WTC11 (cell line): Measurements from ENCODE around the gene ACSF3. TPM values are rescaled to one million over a fixed set of nuclear protein-coding genes. Genes with fewer than 3 reads are reported as not detected.

Experiments
- ATAC-seq: fragments of 200-7000 bp; cut with Tn5 transposase; 2 replicates; pipeline ENCODE4 v1.10.0; 2021; ENCODE audit warnings: mild to moderate bottlenecking, moderate library complexity
- CTCF ChIA-PET: fragments of 300-600 bp; sonication (Branson Sonifier 250); formaldehyde crosslinking; loops from one replicate; lab custom pipeline; 2021; ENCODE audit warnings: antibody characterized with exemption; lab: Charles Lee
- POLR2A ChIA-PET: fragments of 350-600 bp; sonication (Branson Sonifier 250); formaldehyde crosslinking; loops from one replicate; lab custom pipeline; 2021; ENCODE audit warnings: antibody characterized with exemption; lab: Charles Lee
- DNase-seq: peaks from one replicate; pipeline ENCODE4 v3.0.0; 2021; ENCODE audit warnings: low spot score
- H3K27ac Mint-ChIP-seq: 2 replicates; pipeline ENCODE4 v1.8.0; 2021; ENCODE audit warnings: mixed read lengths
- H3K27me3 Mint-ChIP-seq: 2 replicates; pipeline ENCODE4 v1.8.0; 2021; ENCODE audit warnings: low read depth, mild to moderate bottlenecking, moderate library complexity, mixed read lengths
- H3K36me3 Mint-ChIP-seq: 2 replicates; pipeline ENCODE4 v1.8.0; 2021; ENCODE audit warnings: mixed read lengths
- H3K4me1 Mint-ChIP-seq: 2 replicates; pipeline ENCODE4 v1.8.0; 2022; ENCODE audit warnings: mixed read lengths
- H3K4me3 Mint-ChIP-seq: 2 replicates; pipeline ENCODE4 v1.8.0; 2021; ENCODE audit warnings: mild to moderate bottlenecking, moderate library complexity, mixed read lengths
- H3K9me3 Mint-ChIP-seq: 2 replicates; pipeline ENCODE4 v1.8.0; 2021; ENCODE audit warnings: mixed read lengths
- ATF1 ChIP-seq: sonication (generic); formaldehyde crosslinking; IDR thresholded peaks from 2 replicates; pipeline ENCODE4 v1.8.1; 2023; ENCODE audit warnings: mild to moderate bottlenecking, moderate library complexity, missing genetic modification reagents
- ELF4 ChIP-seq: sonication (generic); formaldehyde crosslinking; IDR thresholded peaks from 2 replicates; pipeline ENCODE4 v1.8.1; 2022; ENCODE audit warnings: low read depth, mild to moderate bottlenecking, moderate library complexity, missing genetic modification reagents
- ETV6 ChIP-seq: sonication (generic); formaldehyde crosslinking; IDR thresholded peaks from 2 replicates; pipeline ENCODE4 v1.8.1; 2022; ENCODE audit warnings: mild to moderate bottlenecking, missing genetic modification reagents
- GTF2I ChIP-seq: fragments of 250-450 bp; sonication (Bioruptor Pico); conservative IDR thresholded peaks from 2 replicates; pipeline ENCODE4 v1.4.0; 2021; ENCODE audit warnings: mild to moderate bottlenecking
- MAX ChIP-seq: sonication (generic); formaldehyde crosslinking; IDR thresholded peaks from 2 replicates; pipeline ENCODE4 v1.8.0; 2022; ENCODE audit warnings: mild to moderate bottlenecking, missing genetic modification reagents
- MXD4 ChIP-seq: fragments of 250-450 bp; sonication (Bioruptor Pico); IDR thresholded peaks from 2 replicates; pipeline ENCODE4 v1.8.0; 2021; ENCODE audit warnings: mild to moderate bottlenecking, moderate library complexity, borderline replicate concordance
- PREB ChIP-seq: sonication (generic); formaldehyde crosslinking; IDR thresholded peaks from 2 replicates; pipeline ENCODE4 v1.8.1; 2022; ENCODE audit warnings: mild to moderate bottlenecking, missing genetic modification reagents, moderate library complexity, borderline replicate concordance
- ZNF121 ChIP-seq: sonication (generic); formaldehyde crosslinking; IDR thresholded peaks from 2 replicates; pipeline ENCODE4 v1.8.0; 2023; ENCODE audit warnings: missing genetic modification reagents
- ZNF138 ChIP-seq: sonication (generic); formaldehyde crosslinking; conservative IDR thresholded peaks from 2 replicates; pipeline ENCODE4 v1.8.1; 2022; ENCODE audit warnings: mild to moderate bottlenecking, moderate library complexity, missing genetic modification reagents
- total RNA-seq: library from RNA; stranded (reverse); gene quantifications from 3 replicates; pipeline ENCODE4 v1.2.3, GENCODE V29; 2021
- TF ChIP-seq, protein P1 (sequence below): sonication (generic); formaldehyde crosslinking; IDR thresholded peaks from 2 replicates; pipeline ENCODE4 v1.8.1; 2022; ENCODE audit warnings: mild to moderate bottlenecking, moderate library complexity, missing genetic modification reagents
- TF ChIP-seq, protein P2 (sequence below): sonication (generic); formaldehyde crosslinking; conservative IDR thresholded peaks from 2 replicates; pipeline ENCODE4 v1.8.1; 2022; ENCODE audit warnings: mild to moderate bottlenecking, missing genetic modification reagents
- TF ChIP-seq, protein P3 (sequence below): sonication (generic); formaldehyde crosslinking; IDR thresholded peaks from 2 replicates; pipeline ENCODE4 v1.8.0; 2022; ENCODE audit warnings: missing genetic modification reagents

Gene ACSF3
- total RNA-seq, 1 experiment from 2014 or later, result 22.9 TPM

- Mint-ChIP-seq H3K36me3 (no peaks in the 10 kb centered on the region), H3K9me3 (peaks cover 10% of the 10 kb centered on the region), H3K4me1 (0 out of 2 replicates have a peak, but pooled peaks cover 3% of the 10 kb centered on the region), H3K4me3 (no peak overlapping the region), H3K27me3 (no peaks in the 10 kb centered on the region), H3K27ac (no peak overlapping the region)
- no peak for ATAC-seq
- DNase-seq, result no peak
- ChIA-PET CTCF (no interaction called here), POLR2A (no interaction called here)
- no peak for TF ChIP-seq MXD4
- no peak for TF ChIP-seq ELF4 (CRISPR knock-in tag)
- no peak for TF ChIP-seq PREB
- TF ChIP-seq, protein P1, sequence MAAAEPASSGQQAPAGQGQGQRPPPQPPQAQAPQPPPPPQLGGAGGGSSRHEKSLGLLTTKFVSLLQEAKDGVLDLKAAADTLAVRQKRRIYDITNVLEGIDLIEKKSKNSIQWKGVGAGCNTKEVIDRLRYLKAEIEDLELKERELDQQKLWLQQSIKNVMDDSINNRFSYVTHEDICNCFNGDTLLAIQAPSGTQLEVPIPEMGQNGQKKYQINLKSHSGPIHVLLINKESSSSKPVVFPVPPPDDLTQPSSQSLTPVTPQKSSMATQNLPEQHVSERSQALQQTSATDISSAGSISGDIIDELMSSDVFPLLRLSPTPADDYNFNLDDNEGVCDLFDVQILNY (CRISPR knock-in tag), result no peak
- no peak for TF ChIP-seq ETV6
- no peak for TF ChIP-seq GTF2I
- TF ChIP-seq MAX (CRISPR knock-in tag), result no peak
- TF ChIP-seq, protein P2, sequence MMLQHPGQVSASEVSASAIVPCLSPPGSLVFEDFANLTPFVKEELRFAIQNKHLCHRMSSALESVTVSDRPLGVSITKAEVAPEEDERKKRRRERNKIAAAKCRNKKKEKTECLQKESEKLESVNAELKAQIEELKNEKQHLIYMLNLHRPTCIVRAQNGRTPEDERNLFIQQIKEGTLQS (CRISPR knock-in tag), result no peak
- TF ChIP-seq ZNF138 (CRISPR knock-in tag), result no peak
Observed at GRCh38 chr16:89046491-89046890, 47.2 kb upstream of the ACSF3 start.

GRCh38 chr16:89047331-89048089, 46.1 kb upstream of the ACSF3 start:
- CTCF ChIA-PET, result interaction anchor here (1.6 kb wide), 1 partner anchor 10 kb away, joined by 3 read pairs; no protein-coding TSS in a partner anchor
- POLR2A ChIA-PET, result interaction anchor here (1.4 kb wide), 1 partner anchor 60 kb away, joined by 3 read pairs; no protein-coding TSS in a partner anchor
- Mint-ChIP-seq H3K4me3 (no peak overlapping the region), H3K36me3 (no peaks in the 10 kb centered on the region), H3K9me3 (peaks cover 10% of the 10 kb centered on the region), H3K4me1 (0 out of 2 replicates have a peak, but pooled peaks cover 3% of the 10 kb centered on the region), H3K27ac (no peak overlapping the region), H3K27me3 (no peaks in the 10 kb centered on the region)
- ATAC-seq (no peak), DNase-seq (no peak)
- TF ChIP-seq, protein P3, sequence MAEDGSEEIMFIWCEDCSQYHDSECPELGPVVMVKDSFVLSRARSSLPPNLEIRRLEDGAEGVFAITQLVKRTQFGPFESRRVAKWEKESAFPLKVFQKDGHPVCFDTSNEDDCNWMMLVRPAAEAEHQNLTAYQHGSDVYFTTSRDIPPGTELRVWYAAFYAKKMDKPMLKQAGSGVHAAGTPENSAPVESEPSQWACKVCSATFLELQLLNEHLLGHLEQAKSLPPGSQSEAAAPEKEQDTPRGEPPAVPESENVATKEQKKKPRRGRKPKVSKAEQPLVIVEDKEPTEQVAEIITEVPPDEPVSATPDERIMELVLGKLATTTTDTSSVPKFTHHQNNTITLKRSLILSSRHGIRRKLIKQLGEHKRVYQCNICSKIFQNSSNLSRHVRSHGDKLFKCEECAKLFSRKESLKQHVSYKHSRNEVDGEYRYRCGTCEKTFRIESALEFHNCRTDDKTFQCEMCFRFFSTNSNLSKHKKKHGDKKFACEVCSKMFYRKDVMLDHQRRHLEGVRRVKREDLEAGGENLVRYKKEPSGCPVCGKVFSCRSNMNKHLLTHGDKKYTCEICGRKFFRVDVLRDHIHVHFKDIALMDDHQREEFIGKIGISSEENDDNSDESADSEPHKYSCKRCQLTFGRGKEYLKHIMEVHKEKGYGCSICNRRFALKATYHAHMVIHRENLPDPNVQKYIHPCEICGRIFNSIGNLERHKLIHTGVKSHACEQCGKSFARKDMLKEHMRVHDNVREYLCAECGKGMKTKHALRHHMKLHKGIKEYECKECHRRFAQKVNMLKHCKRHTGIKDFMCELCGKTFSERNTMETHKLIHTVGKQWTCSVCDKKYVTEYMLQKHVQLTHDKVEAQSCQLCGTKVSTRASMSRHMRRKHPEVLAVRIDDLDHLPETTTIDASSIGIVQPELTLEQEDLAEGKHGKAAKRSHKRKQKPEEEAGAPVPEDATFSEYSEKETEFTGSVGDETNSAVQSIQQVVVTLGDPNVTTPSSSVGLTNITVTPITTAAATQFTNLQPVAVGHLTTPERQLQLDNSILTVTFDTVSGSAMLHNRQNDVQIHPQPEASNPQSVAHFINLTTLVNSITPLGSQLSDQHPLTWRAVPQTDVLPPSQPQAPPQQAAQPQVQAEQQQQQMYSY (CRISPR knock-in tag), result no peak
- TF ChIP-seq ZNF121, result 0 out of 2 replicates have a peak, but pooled peaks have one; percentile 37

GRCh38 chr16:89048090-89048725, 45.4 kb upstream of the ACSF3 start:
- ChIA-PET POLR2A (interaction anchor here (1.4 kb wide), 1 partner anchor 61 kb away, joined by 3 read pairs; no protein-coding TSS in a partner anchor), CTCF (interaction anchor here (1.6 kb wide), 1 partner anchor 10 kb away, joined by 3 read pairs; no protein-coding TSS in a partner anchor)
- Mint-ChIP-seq H3K27ac (no peak overlapping the region), H3K4me3 (no peak overlapping the region), H3K4me1 (0 out of 2 replicates have a peak, but pooled peaks cover 3% of the 10 kb centered on the region), H3K9me3 (peaks cover 10% of the 10 kb centered on the region), H3K27me3 (no peaks in the 10 kb centered on the region), H3K36me3 (no peaks in the 10 kb centered on the region)
- DNase-seq, result no peak
- TF ChIP-seq ATF1 (CRISPR knock-in tag), result no peak
- no peak; the same call in 1 of the 2 replicates for ATAC-seq
